GM10248 (cell line): ENCODE data around the gene MVB12A.

Experiments used
- CTCF ChIA-PET: fragments of 300-600 bp; sonication (Branson Sonifier 250); formaldehyde crosslinking; extraction: SDS; loops from one replicate; lab custom pipeline; 2021; ENCODE audit warnings: antibody characterized with exemption; lab: Yijun Ruan, JAX
- POLR2A ChIA-PET: fragments of 350-650 bp; sonication (Branson Sonifier 250); formaldehyde crosslinking; extraction: SDS; loops from one replicate; lab custom pipeline; 2020; ENCODE audit warnings: antibody characterized with exemption; lab: Yijun Ruan, JAX
- DNase-seq: peaks from one replicate; pipeline ENCODE4 v3.0.0; 2012; ENCODE audit errors: extremely low spot score
- CTCF ChIP-seq: IDR thresholded peaks from 2 replicates; pipeline ENCODE4 v1.5.1; 2012; ENCODE audit warnings: mild to moderate bottlenecking, low read depth; ENCODE audit errors: extremely low read depth, missing control alignments, control extremely low read depth

MVB12A gene

GRCh38 chr19:17468302-17469091, 48.6 kb downstream of the MVB12A start:
- POLR2A ChIA-PET, result no interaction called here
- CTCF ChIA-PET, result interaction anchor here (0.7 to 5.4 kb wide), 6 partner anchors 14 to 129 kb away, joined by 3 to 31 read pairs (median 6); partner anchors contain the start of gene CCDC194
- DNase-seq, result no peak

GRCh38 chr19:17469092-17469480, 49.2 kb downstream of the MVB12A start:
- ChIA-PET CTCF (interaction anchor here (0.7 to 5.4 kb wide), 4 partner anchors 18 to 130 kb away, joined by 3 to 31 read pairs (median 6); partner anchors contain the start of gene CCDC194), POLR2A (no interaction called here)
- DNase-seq, result no peak
- TF ChIP-seq CTCF, result no peak

More at GRCh38 chr19:17468302-17469091, 48.6 kb downstream of the MVB12A start:
- TF ChIP-seq CTCF, result no peak

- peak; percentile 89 for DNase-seq
- ChIA-PET POLR2A (no interaction called here), CTCF (interaction anchor here (1.1 to 5.4 kb wide), 3 partner anchors 14 to 27 kb away, joined by 3 to 31 read pairs (median 18); no protein-coding TSS in a partner anchor)
- TF ChIP-seq CTCF, result no peak
Observed at GRCh38 chr19:17469481-17470067, 49.7 kb downstream of the MVB12A start.

- ChIA-PET CTCF (interaction anchor here (0.9 to 2.6 kb wide), 3 partner anchors 13 to 26 kb away, joined by 3 to 18 read pairs (median 3); partner anchors contain the start of gene TMEM221), POLR2A (no interaction called here)
- TF ChIP-seq CTCF, result no peak
- DNase-seq, result peak; percentile 93
Observed at GRCh38 chr19:17470068-17470841, 50.4 kb downstream of the MVB12A start, which contains the start of gene SLC27A1. Gene SLC27A1, plus strand, starts transcription at chr19:17470524. Its CDS starts 17 bp downstream, at chr19:17470541.

GRCh38 chr19:17471410-17472125, 51.7 kb downstream of the MVB12A start:
- no peak for DNase-seq
- ChIA-PET CTCF (interaction anchor here (2.6 kb wide), 1 partner anchor 25 kb away, joined by 18 read pairs; no protein-coding TSS in a partner anchor), POLR2A (no interaction called here)
- no peak for TF ChIP-seq CTCF
